ENCODE results near the gene HSPB9.

GRCh38 chr17:42103221-42103954, 19.2 kb upstream of the HSPB9 start:
- TF ChIP-seq CHD1 (IDR thresholded peaks at IDR 0.05; ENCODE audit: low read depth, low read length), result no peak
- TF ChIP-seq POLR2A (IDR thresholded peaks at IDR 0.05; ENCODE audit: control extremely low read depth in 1 of 2, low read depth in 2 of 2, low read length in 2 of 2), result no peak
- no peak for TF ChIP-seq NRF1 (IDR thresholded peaks at IDR 0.05; ENCODE audit: low read depth, low read length)
- no peak for TF ChIP-seq CTCF (IDR thresholded peaks at IDR 0.05; ENCODE audit: control extremely low read depth in 1 of 3, insufficient read depth in 1 of 3, low read depth in 1 of 3, low read length in 3 of 3)
- TF ChIP-seq FOSL1 (IDR thresholded peaks at IDR 0.05; ENCODE audit: insufficient read depth, low read depth, low read length), result no peak

All from H1 (cell line).